HEK293 (cell line): ENCODE data around the gene DDX31.

Experiments used
- REST ChIP-seq: fragments of 450-650 bp; formaldehyde crosslinking; IDR thresholded peaks from 2 replicates; pipeline ENCODE4 v1.5.1; 2016; ENCODE audit warnings: missing biosample characterization, missing genetic modification characterization
- YY1 ChIP-seq: fragments of 450-650 bp; formaldehyde crosslinking; IDR thresholded peaks from 2 replicates; pipeline ENCODE4 v1.5.1; 2018; ENCODE audit warnings: missing biosample characterization, missing genetic modification characterization
- TF ChIP-seq, protein P1 (sequence below): fragments of 450-650 bp; formaldehyde crosslinking; IDR thresholded peaks from 2 replicates; pipeline ENCODE4 v1.5.1; 2016; ENCODE audit warnings: missing biosample characterization, missing genetic modification characterization
- TF ChIP-seq, protein P2 (sequence below): fragments of 450-650 bp; formaldehyde crosslinking; conservative IDR thresholded peaks from 2 replicates; pipeline ENCODE4 v1.5.1; 2016; ENCODE audit warnings: low read depth, missing biosample characterization, missing genetic modification characterization
- TF ChIP-seq, protein P3 (sequence below): fragments of 450-650 bp; formaldehyde crosslinking; IDR thresholded peaks from 2 replicates; pipeline ENCODE4 v1.5.1; 2016; ENCODE audit warnings: missing biosample characterization, missing genetic modification characterization

GRCh38 chr9:132596200-132596599 is 73.6 kb downstream of the DDX31 start:
- TF ChIP-seq, protein P1, sequence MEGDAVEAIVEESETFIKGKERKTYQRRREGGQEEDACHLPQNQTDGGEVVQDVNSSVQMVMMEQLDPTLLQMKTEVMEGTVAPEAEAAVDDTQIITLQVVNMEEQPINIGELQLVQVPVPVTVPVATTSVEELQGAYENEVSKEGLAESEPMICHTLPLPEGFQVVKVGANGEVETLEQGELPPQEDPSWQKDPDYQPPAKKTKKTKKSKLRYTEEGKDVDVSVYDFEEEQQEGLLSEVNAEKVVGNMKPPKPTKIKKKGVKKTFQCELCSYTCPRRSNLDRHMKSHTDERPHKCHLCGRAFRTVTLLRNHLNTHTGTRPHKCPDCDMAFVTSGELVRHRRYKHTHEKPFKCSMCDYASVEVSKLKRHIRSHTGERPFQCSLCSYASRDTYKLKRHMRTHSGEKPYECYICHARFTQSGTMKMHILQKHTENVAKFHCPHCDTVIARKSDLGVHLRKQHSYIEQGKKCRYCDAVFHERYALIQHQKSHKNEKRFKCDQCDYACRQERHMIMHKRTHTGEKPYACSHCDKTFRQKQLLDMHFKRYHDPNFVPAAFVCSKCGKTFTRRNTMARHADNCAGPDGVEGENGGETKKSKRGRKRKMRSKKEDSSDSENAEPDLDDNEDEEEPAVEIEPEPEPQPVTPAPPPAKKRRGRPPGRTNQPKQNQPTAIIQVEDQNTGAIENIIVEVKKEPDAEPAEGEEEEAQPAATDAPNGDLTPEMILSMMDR (tag by site-specific recombination): no peak
- TF ChIP-seq YY1 (tag by site-specific recombination) (no peak), REST (tag by site-specific recombination) (no peak)
- TF ChIP-seq, protein P2, sequence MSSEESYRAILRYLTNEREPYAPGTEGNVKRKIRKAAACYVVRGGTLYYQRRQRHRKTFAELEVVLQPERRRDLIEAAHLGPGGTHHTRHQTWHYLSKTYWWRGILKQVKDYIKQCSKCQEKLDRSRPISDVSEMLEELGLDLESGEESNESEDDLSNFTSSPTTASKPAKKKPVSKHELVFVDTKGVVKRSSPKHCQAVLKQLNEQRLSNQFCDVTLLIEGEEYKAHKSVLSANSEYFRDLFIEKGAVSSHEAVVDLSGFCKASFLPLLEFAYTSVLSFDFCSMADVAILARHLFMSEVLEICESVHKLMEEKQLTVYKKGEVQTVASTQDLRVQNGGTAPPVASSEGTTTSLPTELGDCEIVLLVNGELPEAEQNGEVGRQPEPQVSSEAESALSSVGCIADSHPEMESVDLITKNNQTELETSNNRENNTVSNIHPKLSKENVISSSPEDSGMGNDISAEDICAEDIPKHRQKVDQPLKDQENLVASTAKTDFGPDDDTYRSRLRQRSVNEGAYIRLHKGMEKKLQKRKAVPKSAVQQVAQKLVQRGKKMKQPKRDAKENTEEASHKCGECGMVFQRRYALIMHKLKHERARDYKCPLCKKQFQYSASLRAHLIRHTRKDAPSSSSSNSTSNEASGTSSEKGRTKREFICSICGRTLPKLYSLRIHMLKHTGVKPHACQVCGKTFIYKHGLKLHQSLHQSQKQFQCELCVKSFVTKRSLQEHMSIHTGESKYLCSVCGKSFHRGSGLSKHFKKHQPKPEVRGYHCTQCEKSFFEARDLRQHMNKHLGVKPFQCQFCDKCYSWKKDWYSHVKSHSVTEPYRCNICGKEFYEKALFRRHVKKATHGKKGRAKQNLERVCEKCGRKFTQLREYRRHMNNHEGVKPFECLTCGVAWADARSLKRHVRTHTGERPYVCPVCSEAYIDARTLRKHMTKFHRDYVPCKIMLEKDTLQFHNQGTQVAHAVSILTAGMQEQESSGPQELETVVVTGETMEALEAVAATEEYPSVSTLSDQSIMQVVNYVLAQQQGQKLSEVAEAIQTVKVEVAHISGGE (tag by site-specific recombination): no peak
- TF ChIP-seq, protein P3, sequence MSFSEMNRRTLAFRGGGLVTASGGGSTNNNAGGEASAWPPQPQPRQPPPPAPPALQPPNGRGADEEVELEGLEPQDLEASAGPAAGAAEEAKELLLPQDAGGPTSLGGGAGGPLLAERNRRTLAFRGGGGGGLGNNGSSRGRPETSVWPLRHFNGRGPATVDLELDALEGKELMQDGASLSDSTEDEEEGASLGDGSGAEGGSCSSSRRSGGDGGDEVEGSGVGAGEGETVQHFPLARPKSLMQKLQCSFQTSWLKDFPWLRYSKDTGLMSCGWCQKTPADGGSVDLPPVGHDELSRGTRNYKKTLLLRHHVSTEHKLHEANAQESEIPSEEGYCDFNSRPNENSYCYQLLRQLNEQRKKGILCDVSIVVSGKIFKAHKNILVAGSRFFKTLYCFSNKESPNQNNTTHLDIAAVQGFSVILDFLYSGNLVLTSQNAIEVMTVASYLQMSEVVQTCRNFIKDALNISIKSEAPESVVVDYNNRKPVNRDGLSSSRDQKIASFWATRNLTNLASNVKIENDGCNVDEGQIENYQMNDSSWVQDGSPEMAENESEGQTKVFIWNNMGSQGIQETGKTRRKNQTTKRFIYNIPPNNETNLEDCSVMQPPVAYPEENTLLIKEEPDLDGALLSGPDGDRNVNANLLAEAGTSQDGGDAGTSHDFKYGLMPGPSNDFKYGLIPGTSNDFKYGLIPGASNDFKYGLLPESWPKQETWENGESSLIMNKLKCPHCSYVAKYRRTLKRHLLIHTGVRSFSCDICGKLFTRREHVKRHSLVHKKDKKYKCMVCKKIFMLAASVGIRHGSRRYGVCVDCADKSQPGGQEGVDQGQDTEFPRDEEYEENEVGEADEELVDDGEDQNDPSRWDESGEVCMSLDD (tag by site-specific recombination): no peak
